Hippocampal formation (tissue), 2 donors: Measurements from ENCODE around the gene CD2BP2.
"Not testable (repeated sequence)": the region's sequence is repeated elsewhere in the genome, so short reads cannot be mapped to it uniquely, and the experiment has no call there.

Source experiments
- DNase-seq, 2 donors: peaks; one replicate each; lab custom pipeline; 2025; lab: John Stamatoyannopoulos, UW

CD2BP2 gene

DNA sequence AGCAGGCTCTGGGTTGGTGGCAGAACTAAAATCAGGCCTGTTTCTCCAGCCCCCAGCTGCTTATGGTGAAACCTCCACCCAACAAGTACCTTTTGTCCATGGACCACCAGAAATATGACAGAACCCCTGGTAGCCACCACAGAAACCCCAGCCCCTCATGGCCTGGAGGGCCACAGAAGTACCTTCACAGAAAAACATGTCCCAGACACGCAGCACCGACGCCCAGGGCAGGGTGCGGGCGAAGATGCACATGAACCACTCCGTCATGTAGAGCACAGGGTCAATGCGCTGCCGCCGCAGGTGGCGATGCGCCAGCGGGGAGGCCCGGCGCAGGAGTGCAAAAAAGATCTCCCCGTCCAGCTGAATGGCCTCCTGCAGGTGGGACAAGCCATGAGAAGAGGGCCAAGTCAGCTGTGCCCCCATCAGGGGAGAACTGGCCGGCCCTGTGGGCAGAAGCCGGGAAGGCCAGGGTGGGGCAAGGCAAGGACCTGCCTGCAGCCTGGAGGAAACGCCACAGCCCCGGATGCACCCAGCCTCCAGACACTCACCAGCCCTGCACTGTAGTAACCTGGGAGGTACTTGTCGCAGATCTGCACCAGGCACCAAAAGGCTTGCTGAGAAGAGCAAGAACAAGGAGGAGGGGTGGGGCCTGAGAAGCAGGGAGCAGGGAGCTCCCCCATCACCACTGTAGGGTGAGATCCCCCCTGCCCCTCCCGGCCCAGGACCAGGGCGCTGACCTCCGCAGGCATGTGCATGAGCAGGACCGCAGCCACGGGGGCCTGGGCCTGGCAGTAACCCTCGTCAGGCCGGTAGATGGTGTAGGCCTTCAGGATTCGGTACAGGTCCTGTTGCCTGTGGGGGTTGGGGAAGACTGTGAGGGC is 4.1 kb upstream of the CD2BP2 start:
- DNase-seq, result no peak

DNA sequence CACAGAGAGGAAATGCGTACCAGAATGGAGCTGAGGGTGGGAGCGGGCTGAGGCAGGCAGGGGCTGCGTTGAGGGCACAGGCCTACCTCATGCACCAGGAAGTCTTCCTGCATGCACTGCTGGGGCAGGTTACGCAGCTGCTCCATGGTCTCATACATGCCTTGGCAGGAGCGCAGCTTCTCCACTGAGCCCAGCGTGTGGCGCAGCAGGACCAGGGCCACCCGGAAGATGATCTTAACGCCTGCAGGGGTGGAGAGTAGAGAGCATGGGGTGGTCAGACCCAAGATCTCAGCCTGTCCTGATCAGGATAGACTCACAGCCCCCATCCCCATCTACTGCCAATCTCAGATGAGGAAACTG is 3.4 kb upstream of the CD2BP2 start:
- no peak for DNase-seq

DNA sequence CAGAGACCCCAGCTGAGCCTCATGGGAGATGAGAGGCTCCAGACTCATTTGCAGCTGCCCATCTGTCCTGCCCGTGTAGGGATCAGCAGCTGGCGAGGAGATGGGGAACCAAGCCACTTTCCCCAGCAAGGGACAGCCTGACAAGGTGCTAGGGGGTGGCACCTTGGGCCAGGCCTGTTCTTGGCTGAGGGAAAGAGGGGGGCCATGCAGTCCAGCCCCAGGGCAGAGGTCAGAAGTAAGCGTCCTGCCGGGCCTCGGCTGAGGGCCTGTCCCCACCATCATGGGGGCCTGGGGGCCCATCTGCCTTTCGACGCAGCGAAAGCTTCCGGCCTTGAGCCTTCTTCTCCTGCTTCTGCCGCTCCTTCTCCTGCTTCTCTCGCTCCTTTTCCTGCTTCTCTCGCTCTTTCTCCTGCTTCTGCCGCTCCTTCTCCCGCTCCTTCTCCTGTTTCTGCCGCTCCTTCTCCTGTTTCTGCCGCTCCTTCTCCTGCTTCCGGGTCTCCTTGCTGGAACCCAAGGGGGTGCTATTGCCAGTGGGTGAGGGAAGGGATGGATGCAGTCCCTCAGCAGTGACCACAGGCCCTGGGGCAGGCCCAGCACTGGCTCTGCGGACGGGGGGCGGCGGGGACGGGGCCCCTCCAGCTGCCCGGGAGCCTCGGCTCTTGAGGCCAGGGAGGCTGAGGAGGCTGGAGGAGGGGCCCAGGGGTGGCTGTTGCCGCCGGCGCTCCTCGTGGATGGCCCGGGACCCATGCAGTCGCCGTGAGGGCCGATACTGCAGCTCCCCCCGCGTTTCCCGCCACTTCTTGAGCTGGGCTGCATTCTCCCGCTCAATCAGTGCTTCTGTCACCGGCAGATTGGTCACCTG is 2.8 kb upstream of the CD2BP2 start:
- no peak for DNase-seq

DNA sequence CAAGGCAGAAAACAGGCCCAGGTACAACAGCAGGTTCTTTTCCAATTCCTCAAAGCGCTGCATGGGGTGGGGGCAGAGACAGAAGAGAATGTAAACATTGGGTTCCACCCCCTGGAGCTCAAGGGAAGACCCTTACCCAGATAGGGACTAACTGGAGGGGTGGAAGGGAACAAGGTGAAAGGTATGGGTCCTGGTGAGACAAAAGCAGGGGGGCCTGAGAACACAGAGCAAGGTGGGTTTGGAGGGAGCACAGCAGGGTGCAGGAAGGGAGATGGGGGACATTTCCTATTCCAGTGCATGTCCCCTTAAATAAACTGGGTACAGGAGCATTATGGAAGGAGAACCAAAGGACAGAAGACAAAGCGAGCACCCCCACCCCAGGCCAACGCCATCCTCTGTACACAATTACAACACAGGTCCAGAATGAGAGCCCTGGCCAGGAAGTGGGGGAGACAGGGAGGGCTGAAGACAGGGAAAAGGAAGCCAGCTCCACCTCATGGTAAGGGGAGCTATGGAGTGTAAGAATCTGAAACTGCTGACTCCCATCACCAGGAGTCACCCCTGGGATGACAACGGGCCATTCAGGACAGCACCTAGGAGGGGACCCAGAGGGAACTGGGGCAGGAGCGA is 2.1 kb upstream of the CD2BP2 start:
- DNase-seq, result no peak

DNA sequence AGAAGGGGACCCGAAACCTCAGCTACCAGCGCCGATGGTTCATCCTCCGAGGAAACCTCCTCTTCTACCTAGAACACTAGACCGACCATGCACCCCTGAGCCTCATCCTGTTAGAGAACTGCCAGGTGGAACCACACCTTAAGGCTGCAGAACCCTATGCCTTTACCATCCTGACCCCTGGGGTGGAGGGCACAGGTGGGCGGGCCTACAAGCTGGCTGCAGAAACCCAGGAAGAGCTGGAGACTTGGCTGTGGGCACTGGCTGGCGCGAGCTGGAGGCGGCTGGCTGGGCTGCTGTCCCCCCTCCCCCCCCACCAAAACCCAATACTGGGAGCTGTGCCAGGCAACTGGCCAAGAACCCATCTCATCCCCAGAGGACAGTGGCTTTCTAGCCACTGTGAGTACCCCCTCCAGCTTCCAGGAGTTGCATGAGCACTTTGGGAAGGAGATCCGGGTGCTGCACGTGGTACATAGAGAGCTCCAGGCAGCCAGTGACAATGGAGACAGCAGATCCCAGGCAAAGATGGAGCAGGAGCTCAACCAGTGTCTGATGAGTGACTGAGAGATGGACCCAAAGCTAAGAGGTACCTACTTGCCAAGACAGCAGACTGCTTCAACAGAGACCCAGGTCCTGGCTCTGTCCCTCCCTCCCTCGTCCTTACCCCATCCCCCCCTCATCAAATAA is 1.4 kb upstream of the CD2BP2 start:
- peak in 1 of 2 donors; percentile 14 for DNase-seq

DNA sequence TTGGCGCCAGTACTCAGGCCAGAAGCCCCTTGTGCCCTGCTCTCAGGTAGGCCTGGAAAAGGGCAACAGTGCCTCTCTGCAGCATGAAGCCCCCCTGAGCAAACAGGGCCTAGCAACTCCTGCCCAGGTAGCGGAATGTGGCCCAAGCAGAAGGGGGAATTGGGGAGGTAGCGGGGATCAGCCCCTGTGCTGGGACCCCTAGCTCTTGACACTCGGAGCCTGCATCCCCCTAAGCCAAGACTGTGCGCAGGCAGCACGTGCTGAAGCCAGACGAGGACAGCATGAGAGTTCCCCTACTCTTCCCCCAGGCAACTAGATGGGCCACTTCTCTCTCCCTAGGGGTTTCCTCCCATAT is 823 bp upstream of the CD2BP2 start:
- no peak for DNase-seq

DNA sequence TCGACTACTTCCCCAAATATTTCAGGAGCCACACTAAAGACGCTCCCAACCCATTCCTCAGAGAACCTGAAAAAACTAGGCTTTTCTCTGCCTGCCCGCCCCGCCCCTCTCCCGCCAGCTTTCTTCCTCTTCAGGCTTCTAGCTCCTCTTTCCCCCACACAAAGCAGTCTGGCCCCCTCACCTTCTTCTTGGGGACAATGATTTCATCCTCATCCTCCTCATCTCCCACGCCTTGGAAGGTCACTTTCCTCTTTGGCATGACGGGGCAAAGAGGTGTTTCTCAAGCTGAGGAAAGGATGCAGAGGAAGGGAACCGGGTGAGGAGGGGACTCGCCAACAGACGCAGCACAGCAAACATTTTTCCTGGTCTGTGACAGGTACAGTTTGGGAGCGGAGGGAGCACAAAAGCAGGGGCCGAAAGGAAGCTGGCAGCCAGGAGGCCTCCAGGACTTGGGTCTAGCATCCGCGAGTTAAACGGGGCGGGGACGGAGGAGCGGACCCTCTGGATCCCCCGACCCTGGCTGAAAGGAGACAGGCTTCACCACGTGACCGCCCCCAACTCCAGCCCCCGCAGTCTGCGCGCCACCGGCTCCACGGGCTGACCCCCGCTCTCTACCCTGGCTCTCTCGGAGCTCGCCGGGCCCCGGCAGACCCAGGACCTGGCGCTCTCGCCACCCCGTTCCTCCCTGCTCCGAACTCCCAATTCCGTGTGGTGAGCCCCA is 525 bp downstream of the CD2BP2 start:
- no peak for DNase-seq

DNA sequence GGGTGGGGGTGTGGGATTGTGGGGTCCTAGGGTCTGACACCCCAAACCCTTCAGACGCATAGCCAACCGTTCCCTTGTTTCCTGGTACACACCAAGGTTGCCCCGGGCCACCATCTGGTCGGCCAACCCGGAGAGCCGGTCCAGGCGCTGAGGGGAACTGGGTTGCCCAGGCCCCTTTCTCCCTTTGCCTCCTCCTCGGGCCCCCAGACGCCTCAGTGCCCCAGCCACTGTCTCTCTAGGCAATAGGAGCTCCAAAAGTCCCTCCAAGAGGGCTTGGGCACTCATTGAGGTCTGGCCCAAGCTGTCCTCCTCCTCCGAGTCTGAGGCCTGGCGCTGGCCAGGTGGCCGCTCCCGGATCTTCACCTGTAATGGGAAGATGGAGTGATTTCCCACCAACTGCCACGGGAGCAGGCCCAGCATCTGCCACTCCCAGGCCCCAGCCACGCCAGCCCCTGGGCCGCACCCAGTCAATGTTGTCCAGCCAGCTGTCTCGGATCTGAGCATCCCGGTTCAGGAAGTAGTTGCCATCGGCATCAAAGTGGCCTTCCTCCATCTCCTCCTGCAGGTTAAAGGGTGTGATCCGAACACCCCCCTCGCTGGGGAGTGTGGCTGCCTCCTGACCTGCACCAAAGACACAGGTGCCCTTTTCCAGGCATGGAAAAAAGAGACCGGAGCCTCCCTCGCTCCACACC is 1.5 kb downstream of the CD2BP2 start:
- no peak for DNase-seq

DNA sequence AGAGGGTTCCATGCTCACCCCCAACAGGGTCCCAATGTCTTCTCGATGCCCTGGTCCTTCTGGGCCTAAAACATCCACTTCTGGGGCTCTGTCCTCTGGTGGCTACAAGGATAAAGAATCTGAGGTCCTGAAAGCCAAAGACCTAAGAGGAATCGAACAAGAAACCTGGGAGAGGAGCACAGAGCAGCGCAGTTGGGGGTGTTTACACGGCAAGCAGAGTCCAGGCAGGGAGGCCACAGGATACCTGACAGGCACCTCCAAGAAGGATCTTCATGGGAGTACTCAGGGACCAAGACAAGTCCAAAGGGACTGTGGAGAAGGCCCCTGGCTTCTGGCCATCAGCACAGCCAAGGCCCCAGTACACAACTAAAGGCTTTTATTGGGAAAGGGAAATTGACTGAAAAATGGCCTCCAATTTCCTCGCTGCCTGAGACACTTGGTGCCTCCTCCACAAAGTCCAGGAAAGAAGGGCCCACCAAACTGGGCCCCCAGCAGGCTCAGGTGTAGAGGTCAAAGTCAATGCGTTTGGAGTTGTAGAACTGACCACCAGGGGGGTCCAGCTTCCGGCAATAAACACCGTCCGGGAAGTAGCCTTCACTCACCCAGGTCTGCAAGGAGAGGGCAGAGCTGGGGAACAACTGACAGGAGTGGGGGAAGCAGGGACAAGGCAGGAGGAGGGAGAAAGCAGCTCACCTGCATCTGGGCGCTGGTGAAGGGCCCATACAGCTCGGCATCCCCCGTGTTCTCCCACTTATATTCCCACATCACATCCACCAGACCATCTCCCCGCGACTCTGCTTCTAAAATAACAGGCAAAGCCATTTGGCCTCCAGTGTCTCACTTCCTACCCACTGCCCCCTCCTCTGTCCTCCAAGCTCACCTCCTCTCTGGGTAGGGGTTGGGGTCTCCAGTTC is 2.4 kb downstream of the CD2BP2 start:
- no peak for DNase-seq

DNA sequence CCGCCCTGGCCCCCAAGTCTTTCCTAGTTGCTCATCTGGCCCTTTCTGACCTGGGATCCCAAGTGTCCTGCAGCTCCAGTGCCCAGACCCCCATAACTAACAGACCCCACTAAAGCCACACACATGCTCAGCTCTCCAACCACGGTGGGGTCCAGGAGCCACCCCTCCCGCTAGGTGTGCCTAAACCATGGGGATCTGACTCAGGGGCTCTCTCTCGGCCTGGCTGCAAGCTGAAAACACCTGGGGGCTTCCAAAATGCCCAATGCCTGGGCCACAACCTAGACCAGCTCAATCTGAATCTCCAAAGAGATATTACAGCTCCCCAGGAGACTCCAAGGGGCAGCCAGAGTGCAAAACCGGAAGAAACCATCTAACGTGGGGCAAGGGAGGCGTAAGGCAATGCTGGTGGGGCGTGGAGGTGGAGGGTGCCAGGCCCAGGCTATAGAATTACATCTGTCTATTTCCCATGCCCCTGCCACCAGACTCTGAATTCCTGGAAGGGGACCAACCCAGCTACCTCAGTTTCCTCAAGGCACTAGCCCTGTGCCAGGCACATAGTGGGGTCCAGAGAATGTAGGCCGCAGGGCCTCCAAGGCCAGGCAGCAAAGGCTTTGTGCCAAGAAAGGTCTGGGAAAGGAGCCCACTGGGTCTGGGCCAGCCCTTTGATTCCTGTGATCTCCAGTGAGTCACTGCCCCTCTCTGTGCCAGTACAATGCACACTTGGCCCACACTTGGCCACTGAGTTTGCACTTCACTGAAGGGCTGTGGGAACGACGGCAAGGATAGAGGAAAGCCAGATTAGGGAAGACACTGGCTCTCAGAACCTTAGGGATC is 3.3 kb downstream of the CD2BP2 start:
- peak; percentile 41 to 77 for DNase-seq

DNA sequence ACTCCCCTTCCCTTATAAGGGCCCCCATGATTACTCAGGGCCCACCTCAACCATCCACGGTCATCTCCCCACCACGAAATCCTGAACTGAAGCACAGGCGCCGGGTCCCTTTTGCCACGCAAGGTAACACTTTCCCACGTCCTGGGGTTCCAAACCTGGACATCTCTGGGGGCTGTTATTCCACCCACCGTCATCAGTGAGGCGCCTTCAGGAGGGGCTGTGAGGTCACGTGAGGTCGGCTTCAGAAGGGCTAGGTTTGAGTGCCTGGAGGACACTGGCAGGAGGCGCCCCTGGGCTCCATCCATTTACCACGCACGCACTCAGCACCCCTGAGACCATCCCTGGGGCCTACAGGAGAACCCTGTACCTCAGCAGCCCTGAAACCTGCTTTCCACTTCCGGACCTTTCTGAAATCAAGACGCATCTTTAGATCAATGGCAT is 4.1 kb downstream of the CD2BP2 start:
- no peak for DNase-seq

DNA sequence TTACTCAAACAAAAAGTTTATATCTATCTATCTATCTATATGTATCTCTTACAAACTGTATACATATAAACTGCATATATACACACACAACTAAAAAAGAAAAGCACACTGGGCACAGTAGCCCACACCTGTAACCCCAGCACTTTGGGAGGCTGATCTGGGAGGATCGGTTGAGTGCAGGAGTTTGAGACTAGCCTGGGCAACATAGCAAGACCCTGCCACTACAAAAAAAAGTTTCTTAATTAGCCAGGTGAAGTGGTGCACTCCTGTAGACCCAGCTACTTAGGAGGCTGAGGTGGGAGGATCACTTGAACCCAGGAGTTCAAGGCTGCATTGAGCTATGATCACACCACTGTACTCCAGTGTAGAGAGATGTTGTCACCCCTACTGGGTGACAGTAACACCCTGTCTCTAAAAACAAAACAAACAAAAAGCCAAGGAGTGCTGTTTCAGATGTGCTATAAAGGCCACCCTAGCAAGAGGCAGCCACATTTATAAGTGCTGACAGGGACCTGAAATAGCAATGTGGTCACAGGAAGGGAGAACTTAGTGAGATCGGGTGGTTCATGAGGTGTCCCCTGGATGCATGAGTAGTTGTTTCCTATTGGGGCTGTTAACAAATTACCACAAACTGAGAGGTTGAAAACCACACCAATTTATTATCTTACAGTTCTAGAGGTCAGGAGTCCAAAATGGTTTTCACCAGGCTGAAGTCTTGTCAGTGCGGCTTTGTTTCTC is 4.8 kb downstream of the CD2BP2 start:
- no peak for DNase-seq

DNA sequence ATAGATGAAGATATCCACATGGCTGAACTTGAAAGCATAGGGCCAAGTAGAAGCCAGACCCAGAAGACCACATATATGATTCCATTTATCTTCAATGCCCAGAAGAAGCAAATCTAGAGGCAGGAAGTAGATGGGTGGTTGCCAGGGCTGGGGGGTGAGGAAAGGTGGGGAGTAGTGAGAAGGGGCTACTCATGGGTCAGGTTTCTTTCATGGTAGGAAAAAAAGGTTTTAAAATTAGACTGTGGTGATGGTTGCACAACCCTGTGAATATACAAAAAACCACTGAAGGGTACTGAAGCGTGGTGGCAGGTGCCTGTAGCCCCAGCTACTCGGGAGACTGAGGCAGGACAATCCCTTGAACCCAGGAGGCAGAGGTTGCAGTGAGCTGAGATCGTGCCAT is 5.4 kb downstream of the CD2BP2 start:
- no peak for DNase-seq

DNA sequence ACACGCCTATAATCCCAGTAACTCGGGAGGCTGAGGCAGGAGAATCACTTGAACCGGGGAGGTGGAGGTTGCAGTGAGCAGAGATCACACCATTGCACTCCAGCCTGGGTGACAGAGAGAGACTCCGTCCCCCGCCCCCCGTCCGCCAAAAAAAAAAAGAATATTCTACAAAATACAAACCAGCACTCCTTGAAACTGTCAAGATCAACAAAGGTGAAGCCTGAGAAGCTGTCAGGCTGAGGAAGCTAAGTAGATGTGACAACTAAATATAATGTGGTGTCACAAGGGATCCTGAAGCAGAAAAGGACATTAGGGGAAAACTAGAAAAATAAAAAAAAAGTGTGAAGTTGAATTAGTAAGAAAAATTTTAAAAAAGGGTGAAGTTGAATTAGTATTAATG is 6.2 kb downstream of the CD2BP2 start:
- no peak for DNase-seq

DNA sequence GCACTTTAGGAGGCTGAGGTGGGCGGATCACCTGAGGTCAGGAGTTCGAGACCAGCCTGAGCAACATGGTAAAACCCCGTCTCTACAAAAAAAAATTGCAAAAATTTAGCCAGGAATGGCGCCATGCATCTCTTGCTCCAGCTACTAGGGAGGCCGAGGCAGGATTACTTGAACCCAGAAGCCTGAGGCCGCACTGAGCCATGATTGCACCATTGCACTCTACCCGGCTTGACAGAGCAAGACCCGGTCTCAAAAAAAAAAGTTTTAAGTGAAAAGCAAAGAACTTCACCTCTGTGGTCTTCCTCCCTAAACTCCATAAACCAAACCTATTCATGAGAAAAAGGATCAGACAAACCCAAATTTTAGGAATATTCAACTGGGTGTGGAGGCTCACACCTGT is 7.0 kb downstream of the CD2BP2 start:
- no peak for DNase-seq

DNA sequence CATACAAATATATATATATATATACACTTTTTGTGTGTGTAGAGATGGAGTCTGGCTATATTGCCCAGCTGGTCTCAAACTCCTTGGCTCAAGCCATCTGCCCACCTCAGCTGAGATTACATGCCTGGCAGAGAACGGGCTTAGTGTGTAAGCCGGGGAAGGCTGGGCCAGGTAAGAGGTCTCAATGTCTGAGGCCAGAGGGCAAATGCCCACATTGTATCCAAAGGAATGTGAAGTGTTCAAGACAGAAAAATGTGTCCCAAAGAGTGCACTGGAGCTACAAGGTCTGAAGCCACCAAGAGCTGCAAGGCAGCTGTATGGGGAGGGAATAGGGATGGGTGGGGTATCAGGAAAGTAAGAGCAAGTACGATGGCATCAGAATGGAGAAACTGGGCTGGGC is 8.8 kb downstream of the CD2BP2 start:
- DNase-seq, result no peak

DNA sequence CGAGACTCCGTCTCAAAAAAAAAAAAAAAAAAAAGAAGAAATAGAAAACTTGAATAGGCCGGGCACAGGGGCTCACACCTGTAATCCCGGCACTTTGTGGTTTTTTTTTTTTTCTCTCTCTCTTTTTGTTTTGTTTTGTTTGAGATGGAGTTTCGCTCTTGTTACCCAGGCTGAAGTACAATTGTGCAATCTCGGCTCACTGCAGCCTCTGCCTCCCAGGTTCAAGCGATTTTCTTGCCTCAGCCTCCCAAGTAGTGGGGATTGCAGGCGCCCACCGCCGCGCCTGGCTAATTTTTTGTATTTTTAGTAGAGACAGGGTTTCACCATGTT is 11.7 kb downstream of the CD2BP2 start:
- not testable (repeated sequence) for DNase-seq

DNA sequence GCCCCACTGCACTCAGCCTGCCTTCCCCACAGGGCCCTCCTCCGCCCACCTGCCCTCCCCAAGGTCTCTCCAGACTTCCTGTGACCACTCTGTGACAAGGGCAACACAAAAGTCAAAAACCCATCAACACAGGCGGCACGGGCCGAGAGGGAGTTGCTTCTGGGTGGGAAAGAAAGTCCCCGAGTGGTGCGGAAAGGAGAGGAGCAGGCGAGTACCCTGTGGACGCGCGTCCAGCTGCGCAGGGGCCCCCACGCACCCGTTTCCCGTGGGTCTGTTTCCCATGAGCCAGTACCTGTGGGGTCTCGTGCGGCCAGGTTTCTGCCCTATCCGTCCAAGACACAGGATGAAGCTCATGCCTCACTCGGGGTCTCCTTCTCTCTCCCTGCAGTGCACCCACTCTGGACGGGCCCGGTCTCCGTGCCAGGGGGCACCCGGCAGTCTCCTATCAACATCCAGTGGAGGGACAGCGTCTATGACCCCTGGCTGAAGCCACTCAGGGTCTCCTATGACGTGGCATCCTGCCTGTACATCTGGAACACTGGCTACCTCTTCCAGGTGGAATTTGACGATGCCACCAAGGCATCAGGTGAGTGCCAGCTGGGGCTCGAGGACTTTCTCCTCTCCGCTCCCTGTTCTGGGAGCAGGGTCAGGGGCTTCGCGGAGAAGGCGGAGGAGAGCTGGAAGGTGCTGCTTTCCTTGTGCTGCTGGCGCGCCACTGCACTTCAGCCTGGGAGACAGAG is 12.2 kb downstream of the CD2BP2 start:
- DNase-seq, result no peak
